ENCODE measurements around the gene RNF157.

- no peak for TF ChIP-seq PAX8 (IDR thresholded peaks at IDR 0.05)
- no peak for TF ChIP-seq NFXL1 (IDR thresholded peaks at IDR 0.05; ENCODE audit: borderline replicate concordance)
- TF ChIP-seq PAX5 (IDR thresholded peaks at IDR 0.05; ENCODE audit: borderline replicate concordance, low read depth, low read length) = no peak
- no peak for TF ChIP-seq POLR2A (IDR thresholded peaks at IDR 0.05; ENCODE audit: low read depth, low read length)
- TF ChIP-seq CREB1 (IDR thresholded peaks at IDR 0.05; ENCODE audit: low read depth) = no peak
- TF ChIP-seq YY1 (IDR thresholded peaks at IDR 0.05; ENCODE audit: low read depth, low read length) = no peak
- 0 out of 2 replicates have a peak, but pooled peaks have one; percentile 59 for TF ChIP-seq MAX (IDR thresholded peaks at IDR 0.05; ENCODE audit: low read depth, low read length)
- TF ChIP-seq, protein P1, sequence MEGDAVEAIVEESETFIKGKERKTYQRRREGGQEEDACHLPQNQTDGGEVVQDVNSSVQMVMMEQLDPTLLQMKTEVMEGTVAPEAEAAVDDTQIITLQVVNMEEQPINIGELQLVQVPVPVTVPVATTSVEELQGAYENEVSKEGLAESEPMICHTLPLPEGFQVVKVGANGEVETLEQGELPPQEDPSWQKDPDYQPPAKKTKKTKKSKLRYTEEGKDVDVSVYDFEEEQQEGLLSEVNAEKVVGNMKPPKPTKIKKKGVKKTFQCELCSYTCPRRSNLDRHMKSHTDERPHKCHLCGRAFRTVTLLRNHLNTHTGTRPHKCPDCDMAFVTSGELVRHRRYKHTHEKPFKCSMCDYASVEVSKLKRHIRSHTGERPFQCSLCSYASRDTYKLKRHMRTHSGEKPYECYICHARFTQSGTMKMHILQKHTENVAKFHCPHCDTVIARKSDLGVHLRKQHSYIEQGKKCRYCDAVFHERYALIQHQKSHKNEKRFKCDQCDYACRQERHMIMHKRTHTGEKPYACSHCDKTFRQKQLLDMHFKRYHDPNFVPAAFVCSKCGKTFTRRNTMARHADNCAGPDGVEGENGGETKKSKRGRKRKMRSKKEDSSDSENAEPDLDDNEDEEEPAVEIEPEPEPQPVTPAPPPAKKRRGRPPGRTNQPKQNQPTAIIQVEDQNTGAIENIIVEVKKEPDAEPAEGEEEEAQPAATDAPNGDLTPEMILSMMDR (IDR thresholded peaks at IDR 0.05 in 2 of 3, conservative IDR thresholded peaks at IDR 0.05 in 1 of 3; ENCODE audit: control insufficient read depth in 2 of 3, extremely low read depth in 1 of 3, insufficient read depth in 1 of 3, low read depth in 3 of 3, low read length in 3 of 3) = no peak
- TF ChIP-seq ZNF217 (IDR thresholded peaks at IDR 0.05) = no peak
- TF ChIP-seq PBX3 (IDR thresholded peaks at IDR 0.05; ENCODE audit: insufficient replicate concordance, low read depth, low read length) = no peak
- TF ChIP-seq, protein P2, sequence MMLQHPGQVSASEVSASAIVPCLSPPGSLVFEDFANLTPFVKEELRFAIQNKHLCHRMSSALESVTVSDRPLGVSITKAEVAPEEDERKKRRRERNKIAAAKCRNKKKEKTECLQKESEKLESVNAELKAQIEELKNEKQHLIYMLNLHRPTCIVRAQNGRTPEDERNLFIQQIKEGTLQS (IDR thresholded peaks at IDR 0.05; ENCODE audit: borderline replicate concordance, extremely low read depth, low read depth, low read length) = no peak
- no peak for TF ChIP-seq EZH2 (IDR thresholded peaks at IDR 0.05; ENCODE audit: borderline replicate concordance, control insufficient read depth, low read depth, low read length)
- TF ChIP-seq RAD21 (IDR thresholded peaks at IDR 0.05; ENCODE audit: insufficient read depth, low read depth, low read length) = no peak
- no peak for TF ChIP-seq EP300 (IDR thresholded peaks at IDR 0.05; ENCODE audit: borderline replicate concordance in 1 of 2, control insufficient read depth in 1 of 2, low read depth in 2 of 2, low read length in 2 of 2)
Measured at GRCh38 chr17:76240461-76241203, at the start of gene RNF157.

All from GM12878 (cell line).